ENCODE measurements around the gene FETUB. TPM values are rescaled to one million over a fixed set of nuclear protein-coding genes. Genes with fewer than 3 reads are reported as not detected.

The FETUB gene
- total RNA-seq, 4 donors from 2014 or later = not detected

GRCh38 chr3:186620213-186621092 is 19.7 kb upstream of the FETUB start:
- H3K27ac ChIP-seq = no peak overlapping the region
- no peaks in the 10 kb centered on the region for H3K36me3 ChIP-seq
- no peak overlapping the region for H3K4me3 ChIP-seq
- no peaks in the 10 kb centered on the region for H3K27me3 ChIP-seq
- no peaks in the 10 kb centered on the region for H3K9me3 ChIP-seq
- TF ChIP-seq POLR2A (IDR thresholded peaks at IDR 0.05) = no peak
- DNase-seq = no peak
- no peaks in the 10 kb centered on the region for H3K4me1 ChIP-seq

GRCh38 chr3:186621894-186622650 is 18.1 kb upstream of the FETUB start:
- Histone ChIP-seq H3K27ac (no peak overlapping the region), H3K4me3 (no peak overlapping the region), H3K4me1 (no peaks in the 10 kb centered on the region), H3K27me3 (no peaks in the 10 kb centered on the region), H3K36me3 (no peaks in the 10 kb centered on the region), H3K9me3 (no peaks in the 10 kb centered on the region)
- no peak for DNase-seq
- TF ChIP-seq POLR2A (IDR thresholded peaks at IDR 0.05) = no peak
- no peak for TF ChIP-seq CTCF (IDR thresholded peaks at IDR 0.05)

GRCh38 chr3:186622651-186623310 is 17.4 kb upstream of the FETUB start:
- no peak for DNase-seq
- H3K36me3 ChIP-seq = no peaks in the 10 kb centered on the region
- H3K9me3 ChIP-seq = no peaks in the 10 kb centered on the region
- TF ChIP-seq CTCF (IDR thresholded peaks at IDR 0.05) = no peak
- no peak for TF ChIP-seq POLR2A (IDR thresholded peaks at IDR 0.05)
- no peak overlapping the region for H3K27ac ChIP-seq
- no peaks in the 10 kb centered on the region for H3K4me1 ChIP-seq
- no peaks in the 10 kb centered on the region for H3K27me3 ChIP-seq
- no peak overlapping the region for H3K4me3 ChIP-seq

GRCh38 chr3:186624598-186624997 is 15.6 kb upstream of the FETUB start:
- Histone ChIP-seq H3K27ac (no peak overlapping the region), H3K9me3 (no peaks in the 10 kb centered on the region), H3K36me3 (no peaks in the 10 kb centered on the region), H3K4me3 (no peak overlapping the region), H3K27me3 (no peaks in the 10 kb centered on the region), H3K4me1 (no peaks in the 10 kb centered on the region)
- no peak for DNase-seq
- no peak for TF ChIP-seq POLR2A (IDR thresholded peaks at IDR 0.05)
- no peak for TF ChIP-seq CTCF (IDR thresholded peaks at IDR 0.05)

- H3K36me3 ChIP-seq = no peaks in the 10 kb centered on the region
- DNase-seq = no peak
- no peaks in the 10 kb centered on the region for H3K4me1 ChIP-seq
- no peak overlapping the region for H3K27ac ChIP-seq
- H3K4me3 ChIP-seq = no peak overlapping the region
- H3K27me3 ChIP-seq = no peaks in the 10 kb centered on the region
- TF ChIP-seq CTCF (IDR thresholded peaks at IDR 0.05) = no peak
- no peak for TF ChIP-seq POLR2A (IDR thresholded peaks at IDR 0.05)
- no peaks in the 10 kb centered on the region for H3K9me3 ChIP-seq
Observed at GRCh38 chr3:186625600-186626042, 14.6 kb upstream of the FETUB start.

Measured in Peyer's patch (tissue), 4 donors.